Activated CD4-positive, CD25-positive, alpha-beta regulatory T cell (primary cell): ENCODE measurements around the gene RRP12.
"Not testable (repeated sequence)": the region's sequence is repeated elsewhere in the genome, so short reads cannot be mapped to it uniquely, and the experiment has no call there.

Experiments used
- DNase-seq, 4 experiments: peaks; one replicate each; lab custom pipeline; 2025; lab: John Stamatoyannopoulos, UW

RRP12 gene

GRCh38 chr10:97367126-97367649 is 34.0 kb downstream of the RRP12 start:
- no peak for DNase-seq

- no peak for DNase-seq
Measured at GRCh38 chr10:97366572-97366971, 34.6 kb downstream of the RRP12 start.

GRCh38 chr10:97365761-97366351 is 35.3 kb downstream of the RRP12 start:
- no peak for DNase-seq

- no peak for DNase-seq
Measured at GRCh38 chr10:97363071-97363470, 38.1 kb downstream of the RRP12 start.

- no peak for DNase-seq
Measured at GRCh38 chr10:97362310-97363033, 38.7 kb downstream of the RRP12 start.

- no peak for DNase-seq
Measured at GRCh38 chr10:97361537-97361901, 39.6 kb downstream of the RRP12 start.

GRCh38 chr10:97360705-97361536 is 40.2 kb downstream of the RRP12 start:
- DNase-seq, result no peak

GRCh38 chr10:97358781-97359180 is 42.4 kb downstream of the RRP12 start:
- DNase-seq, result no peak

- DNase-seq, result no peak
Measured at GRCh38 chr10:97358349-97358748, 42.8 kb downstream of the RRP12 start.

GRCh38 chr10:97356918-97357317 is 44.2 kb downstream of the RRP12 start:
- no peak for DNase-seq

GRCh38 chr10:97356318-97356914 is 44.7 kb downstream of the RRP12 start:
- DNase-seq, result no peak

GRCh38 chr10:97355571-97355975 is 45.6 kb downstream of the RRP12 start:
- DNase-seq, result no peak

- DNase-seq, result no peak
Measured at GRCh38 chr10:97353945-97354344, 47.2 kb downstream of the RRP12 start.

- no peak for DNase-seq
Measured at GRCh38 chr10:97349752-97350513, 51.2 kb downstream of the RRP12 start.

- no peak for DNase-seq
Measured at GRCh38 chr10:97347317-97347716, 53.8 kb downstream of the RRP12 start.

- DNase-seq, result not testable (repeated sequence)
Measured at GRCh38 chr10:97343664-97344063, 57.5 kb downstream of the RRP12 start.

GRCh38 chr10:97341416-97341815 is 59.7 kb downstream of the RRP12 start:
- no peak for DNase-seq

GRCh38 chr10:97338041-97338440 is 63.1 kb downstream of the RRP12 start:
- no peak for DNase-seq

GRCh38 chr10:97336942-97337831 is 64.0 kb downstream of the RRP12 start:
- DNase-seq, result no peak

GRCh38 chr10:97336446-97336845 is 64.7 kb downstream of the RRP12 start:
- no peak for DNase-seq

GRCh38 chr10:97336006-97336405 is 65.1 kb downstream of the RRP12 start:
- no peak for DNase-seq
